GM12878 (cell line): Measurements from ENCODE around the gene THOC7. TPM values are rescaled to one million over a fixed set of nuclear protein-coding genes. Genes with fewer than 3 reads are reported as not detected.

Source experiments
- ATAC-seq: fragments of 200-7000 bp; cut with Tn5 transposase; 3 replicates; pipeline ENCODE4 v1.9.1; 2020; ENCODE audit warnings: mild to moderate bottlenecking, moderate library complexity
- BruUV-seq: library from RNA; stranded (reverse); fragments of 400-500 nt; replicated peaks from 2 replicates; lab custom pipeline; 2021; lab: Mats Ljungman, UMichigan
- CTCF ChIA-PET: fragments of 300-600 bp; sonication (Branson Sonifier 250); formaldehyde crosslinking; extraction: SDS; loops from one replicate; lab custom pipeline; 2021; ENCODE audit warnings: inconsistent platforms; lab: Yijun Ruan, JAX
- POLR2A ChIA-PET: fragments of 350-600 bp; formaldehyde crosslinking; extraction: SDS; loops from one replicate; lab custom pipeline; 2021; ENCODE audit warnings: inconsistent platforms; lab: Charles Lee
- RAD21 ChIA-PET: fragments of 300-600 bp; sonication (Branson Sonifier 250); formaldehyde crosslinking; loops from one replicate; lab custom pipeline; 2023; ENCODE audit warnings: antibody characterized with exemption; ENCODE audit not compliant: unreplicated experiment; lab: Charles Lee
- SMC1A ChIA-PET: fragments of 300-600 bp; sonication (Branson Sonifier 250); formaldehyde crosslinking; loops from one replicate; lab custom pipeline; 2023; ENCODE audit not compliant: unreplicated experiment, uncharacterized antibody; lab: Charles Lee
- DNase-seq: peaks from one replicate; pipeline ENCODE4 v3.0.0-alpha.2; 2011; ENCODE audit warnings: low read depth, low spot score
- FAIRE-seq: peaks from 3 replicates; lab custom pipeline; 2011; peaks lifted over from hg19 to GRCh38; lab: Jason Lieb, UNC
- H2AFZ ChIP-seq: 2 replicates; pipeline ENCODE4 v1.6.0; 2011; ENCODE audit warnings: low read depth, low read length, control low read depth; ENCODE audit not compliant: control insufficient read depth
- H3K27ac ChIP-seq: 2 replicates; pipeline ENCODE4 v1.5.1; 2011; ENCODE audit warnings: control low read depth; ENCODE audit not compliant: control insufficient read depth, insufficient read depth
- H3K27me3 ChIP-seq, 2 experiments: replicated peaks in 1 of 2; 2 replicates each; pipeline versions ENCODE4 v1.6.0 to v1.6.1; 2011; ENCODE audit warnings: low read length in 1 of 2; ENCODE audit not compliant: control insufficient read depth in 2 of 2, insufficient read depth in 2 of 2
- H3K36me3 ChIP-seq, 2 experiments: 2 replicates each; pipeline ENCODE4 v1.5.1; 2011; ENCODE audit warnings: low read length in 1 of 2; ENCODE audit not compliant: control insufficient read depth in 2 of 2, insufficient read depth in 2 of 2
- H3K4me1 ChIP-seq: 2 replicates; pipeline ENCODE4 v1.6.1; 2011; ENCODE audit warnings: mild to moderate bottlenecking, low read length, moderate library complexity, mixed read lengths; ENCODE audit not compliant: control insufficient read depth, insufficient read depth
- H3K4me2 ChIP-seq: 2 replicates; pipeline ENCODE4 v1.6.0; 2011; ENCODE audit warnings: control low read depth; ENCODE audit not compliant: control insufficient read depth, insufficient read depth
- H3K4me3 ChIP-seq: fragments of 200-600 bp; sonication (generic); 2 replicates; pipeline ENCODE4 v1.5.1; 2016
- H3K79me2 ChIP-seq: 2 replicates; pipeline ENCODE4 v1.6.0; 2011; ENCODE audit warnings: low read length; ENCODE audit not compliant: control insufficient read depth, insufficient read depth
- H3K9ac ChIP-seq: 2 replicates; pipeline ENCODE4 v1.8.0; 2011; ENCODE audit warnings: low read length, control low read depth, mixed read lengths; ENCODE audit not compliant: control insufficient read depth, insufficient read depth
- H3K9me3 ChIP-seq: replicated peaks from 3 replicates; pipeline ENCODE4 v1.5.1; 2011; ENCODE audit warnings: mild to moderate bottlenecking, low read length; ENCODE audit not compliant: control insufficient read depth, insufficient read depth
- H4K20me1 ChIP-seq: 2 replicates; pipeline ENCODE4 v1.6.0; 2011; ENCODE audit not compliant: control insufficient read depth, insufficient read depth
- BHLHE40 ChIP-seq, 2 experiments: fragments of 450-650 bp in 1 of 2; IDR thresholded peaks; 2 replicates each; pipeline ENCODE4 v1.6.1; 2011 to 2017; ENCODE audit warnings: low read depth in 2 of 2, borderline replicate concordance in 1 of 2, improper control_type of control experiment in 1 of 2, low read length in 1 of 2, mild to moderate bottlenecking in 1 of 2
- CHD4 ChIP-seq: fragments of 200-600 bp; sonication (generic); IDR thresholded peaks from 2 replicates; pipeline ENCODE4 v1.6.1; 2016; ENCODE audit warnings: mild to moderate bottlenecking
- MAX ChIP-seq: IDR thresholded peaks from 2 replicates; pipeline ENCODE4 v1.6.1; 2012; ENCODE audit warnings: low read depth, low read length, improper control_type of control experiment
- NKRF ChIP-seq: fragments of 450-650 bp; conservative IDR thresholded peaks from 2 replicates; pipeline ENCODE4 v1.6.1; 2017; ENCODE audit warnings: mild to moderate bottlenecking, moderate library complexity
- NRF1 ChIP-seq: conservative IDR thresholded peaks from 2 replicates; pipeline ENCODE4 v1.6.1; 2011; ENCODE audit warnings: mild to moderate bottlenecking, low read depth, low read length, improper control_type of control experiment
- PAX5 ChIP-seq: IDR thresholded peaks from 2 replicates; pipeline ENCODE4 v1.6.1; 2011; ENCODE audit warnings: low read depth, low read length, borderline replicate concordance
- RAD51 ChIP-seq: fragments of 450-650 bp; IDR thresholded peaks from 2 replicates; pipeline ENCODE4 v1.6.1; 2016; ENCODE audit warnings: moderate library complexity, mild to moderate bottlenecking, inconsistent platforms
- RFX5 ChIP-seq: IDR thresholded peaks from 2 replicates; pipeline ENCODE4 v1.6.1; 2011; ENCODE audit warnings: low read depth, low read length, improper control_type of control experiment
- SIN3A ChIP-seq: IDR thresholded peaks from 2 replicates; pipeline ENCODE4 v1.6.1; 2012; ENCODE audit warnings: low read depth, low read length, improper control_type of control experiment
- SMAD1 ChIP-seq: fragments of 450-650 bp; IDR thresholded peaks from 2 replicates; pipeline ENCODE4 v1.6.1; 2018; ENCODE audit warnings: mild to moderate bottlenecking, low read depth; ENCODE audit not compliant: partially characterized antibody
- SP1 ChIP-seq: IDR thresholded peaks from one replicate; pipeline ENCODE4 v1.6.1; 2011; ENCODE audit warnings: low read depth, low read length
- TARDBP ChIP-seq: IDR thresholded peaks from 2 replicates; pipeline ENCODE4 v1.6.1; 2016; ENCODE audit warnings: borderline replicate concordance
- TCF7 ChIP-seq: IDR thresholded peaks from 2 replicates; pipeline ENCODE4 v1.6.1; 2014; ENCODE audit warnings: antibody characterized with exemption, borderline replicate concordance
- USF1 ChIP-seq: IDR thresholded peaks from 2 replicates; pipeline ENCODE4 v1.6.1; 2011; ENCODE audit warnings: borderline replicate concordance, low read depth, mild to moderate bottlenecking, moderate library complexity, mixed read lengths, low read length; ENCODE audit not compliant: insufficient read depth; ENCODE audit errors: extremely low read length
- WGBS: methylation state at CpG from one replicate; pipeline ENCODE4 v1.1.6; 2016; ENCODE audit warnings: low lambda C conversion rate; ENCODE audit not compliant: insufficient replicate concordance, insufficient coverage; ENCODE audit errors: missing lambda C conversion rate; 5-methylcytosine and 5-hydroxymethylcytosine counted together
- in situ Hi-C: fragments of 300-500 bp; cut with MboI; formaldehyde crosslinking; loops from 9 replicates; pipeline ENCODE4 v1.14.3; 2018; ENCODE audit warnings: mixed read lengths
- intact Hi-C: fragments of 100-400 bp; cut with micrococcal nuclease; formaldehyde crosslinking; loops from one replicate; pipeline ENCODE4 v1.14.2; 2022; ENCODE audit not compliant: unreplicated experiment
- polyA plus RNA-seq, 11 experiments: library from polyadenylated mRNA; depleted of rRNA in 4 of 11; unstranded in 6 of 11; stranded (reverse) in 5 of 11; fragments of >200 nt; fragmentation: Nextera tagmentation in 4 of 11; fragmentation: Illumina TruSeq in 1 of 11; extraction: Ambion mirVana in 4 of 11; extraction: Trizol in 1 of 11; gene quantifications; 1 replicate in 1 of 11; 2 replicates in 10 of 11; pipeline versions ENCODE4 v1.2.1 to v1.2.3, GENCODE V29; 2011 to 2016; ENCODE audit warnings: inconsistent platforms in 2 of 11, missing spikeins in 2 of 11, low read depth in 1 of 11
- total RNA-seq, 4 experiments: library from RNA; depleted of rRNA in 3 of 4; stranded (reverse); fragments of >200 nt in 3 of 4; fragmentation: Illumina TruSeq in 1 of 4; extraction: Trizol in 1 of 4; gene quantifications; 2 replicates each; pipeline versions ENCODE4 v1.2.1 to v1.2.3, GENCODE V29; 2013 to 2021

The THOC7 gene
- total and polyA plus RNA-seq, 10 of the 15 experiments (the other 5 are each of a cell fraction or from before 2014, with no cell fraction given) = 61.7 to 269 (median 138) TPM

- H3K27me3 ChIP-seq = no peaks in the 10 kb centered on the region
- peaks cover 20% of the 10 kb centered on the region for H3K79me2 ChIP-seq
- peak overlapping the region; percentile 31; the same call in 1 of the 2 replicates for H3K4me3 ChIP-seq
- DNase-seq (no peak), ATAC-seq (peak; percentile 45), FAIRE-seq (peak; percentile 31)
- CTCF ChIA-PET = interaction anchor here (1.0 to 1.5 kb wide), 6 partner anchors 9 to 128 kb away, joined by 3 to 4 read pairs (median 3); no protein-coding TSS in a partner anchor
- peaks cover 2 to 7% of the 10 kb centered on the region in 2 experiments for H3K36me3 ChIP-seq
- peak overlapping the region; percentile 50 for H3K4me2 ChIP-seq
- TF ChIP-seq RFX5 (no peak), NKRF (no peak), SIN3A (no peak), TCF7 (no peak), SP1 (no peak), SMAD1 (no peak), PAX5 (no peak), TARDBP (no peak), RAD51 (no peak), USF1 (no peak), CHD4 (no peak), NRF1 (no peak), MAX (no peak), BHLHE40 (IDR thresholded peaks at IDR 0.05; ENCODE audit: borderline replicate concordance in 1 of 2, low read depth in 2 of 2, low read length in 1 of 2) (no peak)
- H3K27ac ChIP-seq = peak overlapping the region; percentile 54
- H4K20me1 ChIP-seq = no peaks in the 10 kb centered on the region
- H3K9ac ChIP-seq = no peak overlapping the region
- POLR2A ChIA-PET = interaction anchor here (0.8 to 1.9 kb wide), 2 partner anchors 11 to 22 kb away, joined by 3 to 7 read pairs; no protein-coding TSS in a partner anchor
- no peaks in the 10 kb centered on the region for H3K9me3 ChIP-seq
- no peak overlapping the region for H2AFZ ChIP-seq
- 22% methylated on average over 5 of the region's 5 CpGs for WGBS
- in situ Hi-C loops = no loop called here
- intact Hi-C loops = no loop called here
- no TSS peak for BruUV-seq
- SMC1A ChIA-PET = interaction anchor here (1.1 to 2.3 kb wide), 8 partner anchors 12 to 42 kb away, joined by 3 to 9 read pairs (median 4); no protein-coding TSS in a partner anchor
- RAD21 ChIA-PET = interaction anchor here (1.1 to 1.3 kb wide), 2 partner anchors 20 to 77 kb away, joined by 3 to 4 read pairs; partner anchors contain the start of gene C3orf49
- H3K4me1 ChIP-seq = peaks cover 11% of the 10 kb centered on the region; the same call in 1 of the 2 replicates
These were observed 32.0 kb upstream of the THOC7 start for GRCh38 chr3:63895422-63896189.
